Keratinocyte (primary cell): Measurements from ENCODE around the gene CCDC185.

Experiments used
- EZH2 ChIP-seq: IDR thresholded peaks from one replicate; pipeline ENCODE4 v1.6.1; 2012; ENCODE audit warnings: inconsistent platforms, mild to moderate bottlenecking, low read length, moderate library complexity
- TF ChIP-seq, protein P1 (sequence below), 3 experiments: IDR thresholded peaks in 1 of 3; conservative IDR thresholded peaks in 1 of 3; optimal IDR thresholded peaks in 1 of 3; 2 replicates in 2 of 3; 3 replicates in 1 of 3; pipeline versions ENCODE3 to v1.5.1; 2011; ENCODE audit warnings: low read length in 3 of 3, mild to moderate bottlenecking in 3 of 3, moderate library complexity in 2 of 3, control low read depth in 1 of 3, inconsistent platforms in 1 of 3; ENCODE audit not compliant: insufficient read depth in 2 of 3; ENCODE audit errors: extremely low read depth in 1 of 3

- TF ChIP-seq, protein P1, sequence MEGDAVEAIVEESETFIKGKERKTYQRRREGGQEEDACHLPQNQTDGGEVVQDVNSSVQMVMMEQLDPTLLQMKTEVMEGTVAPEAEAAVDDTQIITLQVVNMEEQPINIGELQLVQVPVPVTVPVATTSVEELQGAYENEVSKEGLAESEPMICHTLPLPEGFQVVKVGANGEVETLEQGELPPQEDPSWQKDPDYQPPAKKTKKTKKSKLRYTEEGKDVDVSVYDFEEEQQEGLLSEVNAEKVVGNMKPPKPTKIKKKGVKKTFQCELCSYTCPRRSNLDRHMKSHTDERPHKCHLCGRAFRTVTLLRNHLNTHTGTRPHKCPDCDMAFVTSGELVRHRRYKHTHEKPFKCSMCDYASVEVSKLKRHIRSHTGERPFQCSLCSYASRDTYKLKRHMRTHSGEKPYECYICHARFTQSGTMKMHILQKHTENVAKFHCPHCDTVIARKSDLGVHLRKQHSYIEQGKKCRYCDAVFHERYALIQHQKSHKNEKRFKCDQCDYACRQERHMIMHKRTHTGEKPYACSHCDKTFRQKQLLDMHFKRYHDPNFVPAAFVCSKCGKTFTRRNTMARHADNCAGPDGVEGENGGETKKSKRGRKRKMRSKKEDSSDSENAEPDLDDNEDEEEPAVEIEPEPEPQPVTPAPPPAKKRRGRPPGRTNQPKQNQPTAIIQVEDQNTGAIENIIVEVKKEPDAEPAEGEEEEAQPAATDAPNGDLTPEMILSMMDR (optimal IDR thresholded peaks at IDR 0.05 in 1 of 3, IDR thresholded peaks at IDR 0.05 in 1 of 3, conservative IDR thresholded peaks at IDR 0.05 in 1 of 3; ENCODE audit: extremely low read depth in 1 of 3, insufficient read depth in 2 of 3, low read length in 3 of 3), result no peak
- no peak for TF ChIP-seq EZH2
Measured at GRCh38 chr1:223394706-223395105, 1.5 kb downstream of the CCDC185 start.
